ENCODE results near the gene SPTAN1. TPM values are rescaled to one million over a fixed set of nuclear protein-coding genes. Genes with fewer than 3 reads are reported as not detected.

Gene SPTAN1
- total RNA-seq, 4 donors from 2014 or later: 223 to 390 (median 286) TPM

DNA sequence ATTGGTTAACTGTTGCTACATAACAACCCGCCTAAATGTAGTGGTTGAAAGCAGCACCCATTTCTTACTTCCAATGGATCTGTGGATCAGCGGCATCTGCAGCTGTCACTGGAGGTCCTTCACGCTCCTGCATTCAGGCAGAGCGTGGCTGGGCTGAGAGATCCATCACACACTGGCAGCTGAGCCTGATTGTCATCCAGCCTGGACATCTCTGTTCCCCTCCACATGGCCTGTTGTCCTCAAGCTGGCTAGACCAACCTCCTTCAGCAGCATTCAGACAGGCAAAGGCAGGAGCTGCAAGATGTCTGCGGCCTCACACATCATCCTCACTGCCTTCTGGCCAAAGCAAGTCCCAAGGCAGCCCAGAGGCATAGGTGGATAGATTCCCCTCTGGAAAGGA is 67.4 kb downstream of the SPTAN1 start:
- Histone ChIP-seq H3K4me1 (no peaks in the 10 kb centered on the region), H3K4me3 (no peak overlapping the region), H3K27me3 (no peaks in the 10 kb centered on the region), H3K36me3 (peaks cover 0 to 100% of the 10 kb centered on the region in 2 donors), H3K9me3 (no peaks in the 10 kb centered on the region), H3K27ac (no peak overlapping the region)
- ATAC-seq: no peak
- 83% methylated on average over 1 of the region's 5 CpGs; no CpG with 5 or more reads in 1 of the 2 donors for WGBS, 2 donors (ENCODE audit: low coverage in 1 of 2)
- TF ChIP-seq, protein P1, sequence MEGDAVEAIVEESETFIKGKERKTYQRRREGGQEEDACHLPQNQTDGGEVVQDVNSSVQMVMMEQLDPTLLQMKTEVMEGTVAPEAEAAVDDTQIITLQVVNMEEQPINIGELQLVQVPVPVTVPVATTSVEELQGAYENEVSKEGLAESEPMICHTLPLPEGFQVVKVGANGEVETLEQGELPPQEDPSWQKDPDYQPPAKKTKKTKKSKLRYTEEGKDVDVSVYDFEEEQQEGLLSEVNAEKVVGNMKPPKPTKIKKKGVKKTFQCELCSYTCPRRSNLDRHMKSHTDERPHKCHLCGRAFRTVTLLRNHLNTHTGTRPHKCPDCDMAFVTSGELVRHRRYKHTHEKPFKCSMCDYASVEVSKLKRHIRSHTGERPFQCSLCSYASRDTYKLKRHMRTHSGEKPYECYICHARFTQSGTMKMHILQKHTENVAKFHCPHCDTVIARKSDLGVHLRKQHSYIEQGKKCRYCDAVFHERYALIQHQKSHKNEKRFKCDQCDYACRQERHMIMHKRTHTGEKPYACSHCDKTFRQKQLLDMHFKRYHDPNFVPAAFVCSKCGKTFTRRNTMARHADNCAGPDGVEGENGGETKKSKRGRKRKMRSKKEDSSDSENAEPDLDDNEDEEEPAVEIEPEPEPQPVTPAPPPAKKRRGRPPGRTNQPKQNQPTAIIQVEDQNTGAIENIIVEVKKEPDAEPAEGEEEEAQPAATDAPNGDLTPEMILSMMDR (IDR thresholded peaks at IDR 0.05): no peak
- TF ChIP-seq POLR2AphosphoS5 (IDR thresholded peaks at IDR 0.05) (no peak), POLR2A (IDR thresholded peaks at IDR 0.05) (no peak), EP300 (IDR thresholded peaks at IDR 0.05) (no peak)

DNA sequence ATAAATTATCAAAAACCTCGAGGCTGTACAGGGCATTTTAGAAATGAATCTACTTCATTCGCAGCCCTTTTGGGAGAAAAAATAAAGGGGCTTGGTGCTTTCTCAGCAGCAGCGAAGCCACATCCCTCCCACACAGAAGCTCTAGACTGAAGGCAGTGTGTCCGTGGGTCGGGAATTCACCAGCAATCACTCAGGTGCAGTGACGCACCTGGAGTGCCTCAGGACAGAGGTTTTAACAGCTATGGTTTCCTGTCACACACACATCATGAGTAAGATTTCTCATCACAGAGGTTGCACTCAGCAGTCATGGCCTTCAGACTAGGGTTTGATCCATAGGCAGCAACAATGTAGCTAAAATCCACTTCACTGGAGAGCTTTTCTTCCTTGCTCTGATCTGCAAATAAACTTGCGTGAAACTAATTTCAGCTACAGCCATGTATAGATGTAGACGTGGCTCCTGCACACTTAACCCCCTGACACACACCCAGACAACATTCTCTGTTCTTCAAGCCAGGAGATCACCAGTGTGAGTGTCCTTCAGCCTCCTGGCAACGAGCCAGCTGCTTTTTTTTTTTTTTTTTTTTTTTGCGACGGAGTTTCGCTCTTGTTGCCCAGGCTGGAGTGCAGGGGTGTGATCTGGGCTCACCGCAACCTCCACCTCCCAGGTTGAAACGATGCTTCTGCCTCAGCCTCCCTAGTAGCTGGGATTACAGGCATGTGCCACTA is 69.5 kb downstream of the SPTAN1 start:
- no peak overlapping the region for H3K27ac ChIP-seq
- no peak overlapping the region for H3K4me3 ChIP-seq
- H3K36me3 ChIP-seq: peaks cover 0 to 100% of the 10 kb centered on the region in 2 donors
- TF ChIP-seq EP300 (IDR thresholded peaks at IDR 0.05) (no peak), POLR2A (IDR thresholded peaks at IDR 0.05) (no peak), POLR2AphosphoS5 (IDR thresholded peaks at IDR 0.05) (no peak)
- TF ChIP-seq, protein P1 (IDR thresholded peaks at IDR 0.05): no peak
- whole genome bisulfite sequencing, 2 donors (ENCODE audit: low coverage in 1 of 2): 45 to 62% methylated on average over 9 to 11 of the region's 14 CpGs
- no peaks in the 10 kb centered on the region for H3K4me1 ChIP-seq
- no peaks in the 10 kb centered on the region for H3K9me3 ChIP-seq
- no peak for ATAC-seq
- no peaks in the 10 kb centered on the region for H3K27me3 ChIP-seq

DNA sequence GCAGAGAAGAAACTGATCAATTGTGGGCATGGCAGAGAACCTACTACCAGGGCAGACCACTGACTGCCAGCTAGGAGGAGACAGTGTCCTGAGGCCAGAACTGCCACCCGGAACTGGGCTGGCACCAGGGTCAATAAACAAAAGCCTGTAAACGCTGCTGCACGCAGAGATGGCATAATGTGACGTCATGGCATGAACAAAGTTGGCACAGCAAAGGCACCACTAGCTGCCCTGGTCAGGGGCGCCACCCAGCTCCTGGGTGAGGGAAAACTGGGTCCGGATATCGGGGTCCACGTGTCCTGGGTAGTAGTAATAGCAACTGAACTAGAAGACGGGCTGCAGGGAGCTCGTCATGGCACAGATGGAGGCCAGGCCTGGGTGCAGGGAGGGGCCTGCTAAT is 72.2 kb downstream of the SPTAN1 start:
- Histone ChIP-seq H3K36me3 (peaks cover 0 to 100% of the 10 kb centered on the region in 2 donors), H3K27ac (no peak overlapping the region), H3K9me3 (no peaks in the 10 kb centered on the region), H3K27me3 (no peaks in the 10 kb centered on the region), H3K4me3 (no peak overlapping the region), H3K4me1 (peaks cover 0 to 24% (median 10%) of the 10 kb centered on the region in 3 donors)
- TF ChIP-seq POLR2A (IDR thresholded peaks at IDR 0.05): no peak
- TF ChIP-seq, protein P1 (IDR thresholded peaks at IDR 0.05): no peak
- TF ChIP-seq POLR2AphosphoS5 (IDR thresholded peaks at IDR 0.05): no peak
- no peak for TF ChIP-seq EP300 (IDR thresholded peaks at IDR 0.05)
- 77 to 86% methylated on average over 5 to 9 of the region's 10 CpGs for WGBS, 2 donors (ENCODE audit: low coverage in 1 of 2)
- ATAC-seq: no peak

DNA sequence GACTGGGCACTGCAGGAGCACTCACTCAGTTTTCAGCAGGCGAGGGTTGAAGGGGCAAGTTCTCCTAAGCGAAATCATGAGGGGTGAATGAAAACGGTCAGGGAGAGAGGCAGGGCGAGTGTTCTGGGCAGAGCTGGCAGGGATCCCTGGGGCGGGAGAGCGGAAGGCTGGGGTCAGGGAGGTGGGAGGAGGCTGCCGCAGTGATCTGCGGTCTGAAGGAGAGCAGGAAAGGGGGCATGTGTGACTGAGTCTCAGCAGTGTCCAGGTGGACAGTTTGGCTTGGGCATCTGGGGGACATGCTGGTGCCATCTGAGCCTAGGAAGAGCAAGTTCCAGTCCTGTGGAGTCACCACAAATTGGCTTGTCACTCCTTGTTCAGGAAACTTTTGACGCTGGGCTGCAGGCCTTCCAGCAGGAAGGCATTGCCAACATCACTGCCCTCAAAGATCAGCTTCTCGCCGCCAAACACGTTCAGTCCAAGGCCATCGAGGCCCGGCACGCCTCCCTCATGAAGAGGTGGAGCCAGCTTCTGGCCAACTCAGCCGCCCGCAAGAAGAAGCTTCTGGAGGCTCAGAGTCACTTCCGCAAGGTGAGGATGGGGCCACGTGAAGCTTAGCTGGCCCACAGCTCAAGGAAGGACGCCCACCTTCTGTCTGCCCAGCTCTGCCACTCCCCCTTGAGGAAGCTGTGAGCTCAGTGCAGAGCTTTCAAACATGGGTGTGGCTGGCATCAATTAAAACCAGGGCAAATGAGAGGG is 73.2 kb downstream of the SPTAN1 start:
- peaks cover 0 to 100% of the 10 kb centered on the region in 2 donors for H3K36me3 ChIP-seq
- 72 to 91% methylated on average over 4 to 7 of the region's 20 CpGs for WGBS, 2 donors (ENCODE audit: low coverage in 1 of 2)
- TF ChIP-seq, protein P1 (IDR thresholded peaks at IDR 0.05): no peak
- no peak for TF ChIP-seq POLR2AphosphoS5 (IDR thresholded peaks at IDR 0.05)
- TF ChIP-seq EP300 (IDR thresholded peaks at IDR 0.05): no peak
- no peak for TF ChIP-seq POLR2A (IDR thresholded peaks at IDR 0.05)

More for the DNA sequence above, 73.2 kb downstream of the SPTAN1 start:
- no peak overlapping the region for H3K4me3 ChIP-seq
- peaks cover 0 to 28% (median 10%) of the 10 kb centered on the region in 3 donors for H3K4me1 ChIP-seq
- H3K9me3 ChIP-seq: no peaks in the 10 kb centered on the region
- no peaks in the 10 kb centered on the region for H3K27me3 ChIP-seq
- no peak for ATAC-seq
- no peak overlapping the region for H3K27ac ChIP-seq

All from gastroesophageal sphincter (tissue), 4 donors.